HepG2 (cell line): Measurements from ENCODE around the gene MORN3. TPM values are rescaled to one million over a fixed set of nuclear protein-coding genes. Genes with fewer than 3 reads are reported as not detected.

Experiments
- ADNP ChIP-seq: sonication (generic); formaldehyde crosslinking; IDR thresholded peaks from 2 replicates; pipeline ENCODE4 v1.4.0; 2020; ENCODE audit warnings: missing genetic modification reagents
- FOXP4 ChIP-seq: sonication (generic); formaldehyde crosslinking; IDR thresholded peaks from 2 replicates; pipeline ENCODE4 v1.4.0; 2020; ENCODE audit warnings: missing genetic modification reagents
- KDM5B ChIP-seq: sonication (generic); formaldehyde crosslinking; IDR thresholded peaks from 2 replicates; pipeline ENCODE4 v1.4.0; 2020; ENCODE audit warnings: missing genetic modification reagents, mild to moderate bottlenecking, borderline replicate concordance
- KLF6 ChIP-seq: IDR thresholded peaks from 2 replicates; pipeline ENCODE4 v1.8.0; 2016; ENCODE audit warnings: missing biosample characterization, missing genetic modification reagents
- PCBP2 ChIP-seq: fragments of 200-400 bp; formaldehyde crosslinking; optimal IDR thresholded peaks from 2 replicates; pipeline ENCODE3; 2018; ENCODE audit warnings: low read length, low read depth; ENCODE audit not compliant: poor library complexity, severe bottlenecking
- RORA ChIP-seq: sonication (generic); formaldehyde crosslinking; IDR thresholded peaks from 2 replicates; pipeline ENCODE4 v1.5.0; 2020; ENCODE audit warnings: mild to moderate bottlenecking, missing genetic modification reagents, moderate library complexity
- TARDBP ChIP-seq: sonication (generic); formaldehyde crosslinking; IDR thresholded peaks from 2 replicates; pipeline ENCODE4 v1.8.0; 2022; ENCODE audit warnings: mild to moderate bottlenecking, missing genetic modification reagents
- TFE3 ChIP-seq: IDR thresholded peaks from 2 replicates; pipeline ENCODE4 v1.6.1; 2016
- TGIF2 ChIP-seq: IDR thresholded peaks from 2 replicates; pipeline ENCODE4 v1.6.1; 2016; ENCODE audit warnings: control low read depth, missing compliant biosample characterization
- THAP11 ChIP-seq: IDR thresholded peaks from 2 replicates; pipeline ENCODE4 v1.6.1; 2016; ENCODE audit warnings: missing biosample characterization, missing genetic modification reagents
- ZNF280B ChIP-seq: sonication (generic); formaldehyde crosslinking; IDR thresholded peaks from 2 replicates; pipeline ENCODE4 v1.5.0; 2020; ENCODE audit warnings: missing genetic modification reagents, mild to moderate bottlenecking, borderline replicate concordance
- ZNF34 ChIP-seq: sonication (generic); formaldehyde crosslinking; IDR thresholded peaks from 2 replicates; pipeline ENCODE4 v1.4.0; 2020; ENCODE audit warnings: mild to moderate bottlenecking, missing genetic modification reagents, borderline replicate concordance
- ZNF430 ChIP-seq: sonication (generic); formaldehyde crosslinking; IDR thresholded peaks from 2 replicates; pipeline ENCODE4 v1.9.0; 2021; ENCODE audit warnings: mild to moderate bottlenecking, missing genetic modification reagents
- ZNF441 ChIP-seq: sonication (generic); formaldehyde crosslinking; IDR thresholded peaks from 2 replicates; pipeline ENCODE4 v1.7.0; 2021; ENCODE audit warnings: missing genetic modification reagents, borderline replicate concordance
- ZNF484 ChIP-seq: sonication (generic); formaldehyde crosslinking; IDR thresholded peaks from 2 replicates; pipeline ENCODE4 v1.5.1; 2020; ENCODE audit warnings: mild to moderate bottlenecking, low read depth, missing genetic modification reagents, borderline replicate concordance
- ZNF562 ChIP-seq: sonication (generic); formaldehyde crosslinking; IDR thresholded peaks from 2 replicates; pipeline ENCODE4 v1.8.0; 2022; ENCODE audit warnings: missing genetic modification reagents, borderline replicate concordance
- ZNF749 ChIP-seq: sonication (generic); formaldehyde crosslinking; IDR thresholded peaks from 2 replicates; pipeline ENCODE4 v1.8.0; 2022; ENCODE audit warnings: mild to moderate bottlenecking, missing genetic modification reagents, moderate library complexity, borderline replicate concordance
- ZNF781 ChIP-seq: sonication (generic); formaldehyde crosslinking; IDR thresholded peaks from 2 replicates; pipeline ENCODE4 v1.5.1; 2020; ENCODE audit warnings: borderline replicate concordance, mild to moderate bottlenecking, missing genetic modification reagents; ENCODE audit errors: not compliant biosample characterization
- polyA plus RNA-seq, 8 experiments: library from polyadenylated mRNA; depleted of rRNA in 3 of 8; stranded (reverse) in 7 of 8; unstranded in 1 of 8; fragments of >200 nt; fragmentation: Illumina TruSeq in 4 of 8; extraction: Trizol in 4 of 8; gene quantifications; 2 replicates each; pipeline versions ENCODE4 v1.2.1 to v1.2.3, GENCODE V29; 2011 to 2016; ENCODE audit warnings: low read depth in 4 of 8, missing spikeins in 1 of 8, mixed read lengths in 1 of 8; ENCODE audit not compliant: insufficient read depth in 1 of 8
- total RNA-seq, 5 experiments: library from RNA; depleted of rRNA; stranded (reverse); fragments of >200 nt; fragmentation: Illumina TruSeq; extraction: Trizol; gene quantifications; 2 replicates each; pipeline ENCODE4 v1.2.3, GENCODE V29; 2016; ENCODE audit warnings: low read depth in 1 of 5
- TF ChIP-seq, protein P1 (sequence below): sonication (generic); formaldehyde crosslinking; conservative IDR thresholded peaks from 2 replicates; pipeline ENCODE4 v1.4.0; 2020; ENCODE audit warnings: missing genetic modification reagents
- TF ChIP-seq, protein P2 (sequence below): sonication (generic); formaldehyde crosslinking; IDR thresholded peaks from 2 replicates; pipeline ENCODE4 v1.5.0; 2020; ENCODE audit warnings: missing genetic modification reagents

MORN3 gene
- total and polyA plus RNA-seq, 2 of the 13 experiments (the other 11 are each of a cell fraction or from before 2014, with no cell fraction given), result 1.1 to 2.0 TPM

- TF ChIP-seq TGIF2 (CRISPR knock-in tag), result no peak
- TF ChIP-seq TFE3, result no peak
- no peak for TF ChIP-seq THAP11 (CRISPR knock-in tag)
- TF ChIP-seq RORA (CRISPR knock-in tag), result peak; percentile 28; the same call in 1 of the 2 replicates
- TF ChIP-seq ZNF34, result no peak
- no peak for TF ChIP-seq KLF6
- no peak for TF ChIP-seq PCBP2
- TF ChIP-seq ZNF484 (CRISPR knock-in tag), result no peak
- no peak for TF ChIP-seq ZNF430 (CRISPR knock-in tag)
- TF ChIP-seq KDM5B (CRISPR knock-in tag), result 0 out of 2 replicates have a peak, but pooled peaks have one; percentile 8
- no peak for TF ChIP-seq FOXP4
- TF ChIP-seq, protein P1, sequence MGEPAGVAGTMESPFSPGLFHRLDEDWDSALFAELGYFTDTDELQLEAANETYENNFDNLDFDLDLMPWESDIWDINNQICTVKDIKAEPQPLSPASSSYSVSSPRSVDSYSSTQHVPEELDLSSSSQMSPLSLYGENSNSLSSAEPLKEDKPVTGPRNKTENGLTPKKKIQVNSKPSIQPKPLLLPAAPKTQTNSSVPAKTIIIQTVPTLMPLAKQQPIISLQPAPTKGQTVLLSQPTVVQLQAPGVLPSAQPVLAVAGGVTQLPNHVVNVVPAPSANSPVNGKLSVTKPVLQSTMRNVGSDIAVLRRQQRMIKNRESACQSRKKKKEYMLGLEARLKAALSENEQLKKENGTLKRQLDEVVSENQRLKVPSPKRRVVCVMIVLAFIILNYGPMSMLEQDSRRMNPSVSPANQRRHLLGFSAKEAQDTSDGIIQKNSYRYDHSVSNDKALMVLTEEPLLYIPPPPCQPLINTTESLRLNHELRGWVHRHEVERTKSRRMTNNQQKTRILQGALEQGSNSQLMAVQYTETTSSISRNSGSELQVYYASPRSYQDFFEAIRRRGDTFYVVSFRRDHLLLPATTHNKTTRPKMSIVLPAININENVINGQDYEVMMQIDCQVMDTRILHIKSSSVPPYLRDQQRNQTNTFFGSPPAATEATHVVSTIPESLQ (CRISPR knock-in tag), result no peak
- TF ChIP-seq ZNF781 (CRISPR knock-in tag), result no peak
- 0 out of 2 replicates have a peak, but pooled peaks have one; percentile 16 for TF ChIP-seq TARDBP (CRISPR knock-in tag)
- no peak for TF ChIP-seq ZNF562 (CRISPR knock-in tag)
- TF ChIP-seq ZNF441 (CRISPR knock-in tag), result peak; percentile 5; the same call in 1 of the 2 replicates
- TF ChIP-seq ZNF280B, result no peak
- no peak for TF ChIP-seq ZNF749 (CRISPR knock-in tag)
- TF ChIP-seq ADNP (CRISPR knock-in tag), result no peak
- TF ChIP-seq, protein P2, sequence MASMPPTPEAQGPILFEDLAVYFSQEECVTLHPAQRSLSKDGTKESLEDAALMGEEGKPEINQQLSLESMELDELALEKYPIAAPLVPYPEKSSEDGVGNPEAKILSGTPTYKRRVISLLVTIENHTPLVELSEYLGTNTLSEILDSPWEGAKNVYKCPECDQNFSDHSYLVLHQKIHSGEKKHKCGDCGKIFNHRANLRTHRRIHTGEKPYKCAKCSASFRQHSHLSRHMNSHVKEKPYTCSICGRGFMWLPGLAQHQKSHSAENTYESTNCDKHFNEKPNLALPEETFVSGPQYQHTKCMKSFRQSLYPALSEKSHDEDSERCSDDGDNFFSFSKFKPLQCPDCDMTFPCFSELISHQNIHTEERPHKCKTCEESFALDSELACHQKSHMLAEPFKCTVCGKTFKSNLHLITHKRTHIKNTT, result no peak
Measured at GRCh38 chr12:121711361-121712189, 42.1 kb upstream of the MORN3 start (continued).
